Caki2 (cell line): ENCODE measurements around the gene ESRRA. TPM values are rescaled to one million over a fixed set of nuclear protein-coding genes. Genes with fewer than 3 reads are reported as not detected.

Source experiments
- DNase-seq: peaks from one replicate; pipeline ENCODE4 v3.0.0-alpha.2; 2015; ENCODE audit warnings: low read depth
- in situ Hi-C: cut with HindIII; loops from 2 replicates; pipeline ENCODE4 v1.10.0; 2016; ENCODE audit warnings: low sequenced_read_pairs, low pct_unique_long_range_greater_than_20kb, mixed read lengths
- total RNA-seq: library from RNA; depleted of rRNA; stranded (reverse); fragments of >200 nt; shearing (Covaris generic); gene quantifications from 2 replicates; pipeline ENCODE4 v1.2.3, GENCODE V29; 2014; ENCODE audit warnings: low replicate concordance

Gene ESRRA
- total RNA-seq, 1 experiment from 2014 or later = 48.7 TPM

GRCh38 chr11:64339754-64340408 is 34.6 kb downstream of the ESRRA start, which contains the start of gene CCDC88B:
Gene CCDC88B (plus strand): TSS chr11:64340204. CDS start chr11:64340267, 63 bp downstream.
- no peak for DNase-seq

GRCh38 chr11:64340671-64341335 is 35.5 kb downstream of the ESRRA start:
- in situ Hi-C loops = no loop called here
- DNase-seq = no peak

More at GRCh38 chr11:64339754-64340408, 34.6 kb downstream of the ESRRA start, which contains the start of gene CCDC88B:
- in situ Hi-C loops = no loop called here

GRCh38 chr11:64341429-64341828 is 36.1 kb downstream of the ESRRA start:
- in situ Hi-C loops = no loop called here
- no peak for DNase-seq

GRCh38 chr11:64341851-64342791 is 36.8 kb downstream of the ESRRA start:
- DNase-seq = peak; percentile 67

GRCh38 chr11:64342869-64343745 is 37.8 kb downstream of the ESRRA start:
- in situ Hi-C loops = no loop called here

More at GRCh38 chr11:64341851-64342791, 36.8 kb downstream of the ESRRA start:
- in situ Hi-C loops = no loop called here

GRCh38 chr11:64343767-64344559 is 38.6 kb downstream of the ESRRA start:
- DNase-seq = no peak
- in situ Hi-C loops = no loop called here

More at GRCh38 chr11:64342869-64343745, 37.8 kb downstream of the ESRRA start:
- no peak for DNase-seq

GRCh38 chr11:64344787-64345186 is 39.5 kb downstream of the ESRRA start:
- no peak for DNase-seq
- in situ Hi-C loops = no loop called here

- no peak for DNase-seq
- in situ Hi-C loops = no loop called here
Measured at GRCh38 chr11:64347193-64347867, 42.0 kb downstream of the ESRRA start.

GRCh38 chr11:64348383-64349024 is 43.2 kb downstream of the ESRRA start:
- no peak for DNase-seq
- in situ Hi-C loops = no loop called here

- in situ Hi-C loops = no loop called here
- no peak for DNase-seq
Measured at GRCh38 chr11:64349025-64349387, 43.7 kb downstream of the ESRRA start.

- DNase-seq = no peak
- in situ Hi-C loops = no loop called here
Measured at GRCh38 chr11:64349404-64349803, 44.1 kb downstream of the ESRRA start.

- DNase-seq = no peak
- in situ Hi-C loops = no loop called here
Measured at GRCh38 chr11:64351136-64351631, 45.9 kb downstream of the ESRRA start.

GRCh38 chr11:64352099-64352994 is 47.0 kb downstream of the ESRRA start:
- in situ Hi-C loops = no loop called here
- DNase-seq = no peak

- in situ Hi-C loops = no loop called here
- DNase-seq = no peak
Measured at GRCh38 chr11:64352995-64353714, 47.8 kb downstream of the ESRRA start.
